HCT116 (cell line): ENCODE measurements around the gene VHLL. TPM values are rescaled to one million over a fixed set of nuclear protein-coding genes. Genes with fewer than 3 reads are reported as not detected.
A peak's percentile ranks its signal among the peaks of the same experiment; 100 is the strongest.

ENCODE experiments used
- ATAC-seq: fragments of 200-7000 bp; cut with Tn5 transposase; 2 replicates; pipeline ENCODE4 v1.9.1; 2020; ENCODE audit warnings: mild to moderate bottlenecking, moderate library complexity
- BruUV-seq: library from RNA; stranded (reverse); fragments of 400-500 nt; replicated peaks from 2 replicates; lab custom pipeline; 2021; lab: Mats Ljungman, UMichigan
- CTCF ChIA-PET: fragments of 300-600 bp; sonication (Branson Sonifier 250); formaldehyde crosslinking; loops from one replicate; lab custom pipeline; 2021; ENCODE audit warnings: antibody characterized with exemption; lab: Charles Lee
- POLR2A ChIA-PET: fragments of 300-600, 350-600 bp; sonication (Branson Sonifier 250); formaldehyde crosslinking; loops from one replicate; lab custom pipeline; 2021; ENCODE audit warnings: antibody characterized with exemption; lab: Charles Lee
- RAD21 ChIA-PET, 2 experiments: fragments of 300-600 bp; sonication (Branson Sonifier 250); formaldehyde crosslinking; loops; one replicate each; lab custom pipeline; 2023; ENCODE audit warnings: low total read pairs in 2 of 2; ENCODE audit not compliant: uncharacterized antibody in 2 of 2, unreplicated experiment in 2 of 2, low non-redundant PET in 1 of 2; lab: Charles Lee
- DNase-seq: peaks from one replicate; pipeline ENCODE4 v3.0.0-alpha.2; 2010; ENCODE audit warnings: low read depth, low spot score
- H2AFZ ChIP-seq: fragments of 200-600 bp; shearing (Covaris generic), sonication (generic); 2 replicates; pipeline ENCODE4 v1.6.1; 2017; ENCODE audit warnings: low read depth, mixed run types, mixed read lengths, antibody characterized with exemption, low read length; ENCODE audit not compliant: poor library complexity, severe bottlenecking
- H3K27ac ChIP-seq: 2 replicates; pipeline ENCODE4 v1.5.1; 2012; ENCODE audit warnings: low read depth, low read length
- H3K27me3 ChIP-seq: fragments of 200-600 bp; sonication (generic); 2 replicates; pipeline ENCODE4 v1.6.1; 2016; ENCODE audit warnings: mixed run types, low read length, mixed read lengths; ENCODE audit not compliant: insufficient read depth
- H3K36me3 ChIP-seq, 2 experiments: fragments of 200-500 bp in 1 of 2; fragments of 200-600 bp in 1 of 2; sonication (Bioruptor generic) in 1 of 2; sonication (generic) in 1 of 2; 2 replicates each; pipeline versions ENCODE4 v1.5.1 to v1.6.1; 2014 to 2016; ENCODE audit warnings: low read length in 2 of 2, inconsistent platforms in 1 of 2, mixed read lengths in 1 of 2, mixed run types in 1 of 2; ENCODE audit not compliant: insufficient read depth in 2 of 2, control insufficient read depth in 1 of 2
- H3K4me1 ChIP-seq, 2 experiments: fragments of 200-600 bp in 1 of 2; sonication (generic) in 1 of 2; 2 replicates each; pipeline versions ENCODE4 v1.5.1 to v1.6.1; 2012 to 2017; ENCODE audit warnings: low read length in 2 of 2, inconsistent platforms in 1 of 2, mild to moderate bottlenecking in 1 of 2, mixed read lengths in 1 of 2, mixed run types in 1 of 2, moderate library complexity in 1 of 2; ENCODE audit not compliant: insufficient read depth in 2 of 2, control insufficient read depth in 1 of 2
- H3K4me2 ChIP-seq: fragments of 200-600 bp; sonication (generic); 2 replicates; pipeline ENCODE4 v1.6.1; 2017; ENCODE audit warnings: mixed run types, low read length, mixed read lengths
- H3K4me3 ChIP-seq, 2 experiments: fragments of 200-600 bp in 1 of 2; sonication (generic) in 1 of 2; replicated peaks in 1 of 2; 2 replicates each; pipeline ENCODE4 v1.5.1; 2011 to 2016; ENCODE audit warnings: low read length in 2 of 2, control low read depth in 1 of 2, low read depth in 1 of 2, mild to moderate bottlenecking in 1 of 2, mixed read lengths in 1 of 2, mixed run types in 1 of 2
- H3K79me2 ChIP-seq: fragments of 200-600 bp; sonication (generic); 2 replicates; pipeline ENCODE4 v1.6.1; 2017; ENCODE audit warnings: mild to moderate bottlenecking, mixed run types, low read length, moderate library complexity, mixed read lengths; ENCODE audit not compliant: insufficient read depth
- H3K9ac ChIP-seq: fragments of 200-600 bp; sonication (generic); 2 replicates; pipeline ENCODE4 v1.6.1; 2016; ENCODE audit warnings: low read length, mixed read lengths
- H3K9me2 ChIP-seq: fragments of 200-600 bp; sonication (generic), shearing (Covaris generic); 2 replicates; pipeline ENCODE4 v1.6.1; 2017; ENCODE audit warnings: mixed run types, mild to moderate bottlenecking, moderate library complexity; ENCODE audit not compliant: insufficient read depth
- H3K9me3 ChIP-seq, 2 experiments: fragments of 200-500 bp in 1 of 2; fragments of 200-600 bp in 1 of 2; sonication (Bioruptor generic) in 1 of 2; sonication (generic) in 1 of 2; 2 replicates each; pipeline ENCODE4 v1.6.1; 2014 to 2017; ENCODE audit warnings: low read length in 2 of 2, mixed read lengths in 2 of 2, inconsistent platforms in 1 of 2, low read depth in 1 of 2, mild to moderate bottlenecking in 1 of 2, mixed run types in 1 of 2, moderate library complexity in 1 of 2; ENCODE audit not compliant: control insufficient read depth in 1 of 2, insufficient read depth in 1 of 2
- H4K20me1 ChIP-seq: fragments of 200-600 bp; sonication (generic), shearing (Covaris generic); 2 replicates; pipeline ENCODE4 v1.6.1; 2017; ENCODE audit warnings: mixed run types, mild to moderate bottlenecking, moderate library complexity; ENCODE audit not compliant: insufficient read depth
- CBX3 ChIP-seq: IDR thresholded peaks from 2 replicates; pipeline ENCODE4 v1.6.1; 2012; ENCODE audit warnings: low read depth
- EGR1 ChIP-seq: IDR thresholded peaks from 2 replicates; pipeline ENCODE4 v1.6.1; 2012; ENCODE audit warnings: low read depth
- ELF1 ChIP-seq: IDR thresholded peaks from 2 replicates; pipeline ENCODE4 v1.6.1; 2012; ENCODE audit warnings: low read depth, borderline replicate concordance
- EZH2 ChIP-seq: fragments of 200-600 bp; sonication (generic); IDR thresholded peaks from 2 replicates; pipeline ENCODE4 v1.6.1; 2017; ENCODE audit warnings: antibody characterized with exemption, mixed run types
- MAX ChIP-seq: IDR thresholded peaks from 2 replicates; pipeline ENCODE4 v1.6.1; 2012
- RAD21 ChIP-seq: IDR thresholded peaks from 2 replicates; pipeline ENCODE4 v1.6.1; 2012; ENCODE audit warnings: low read depth, mild to moderate bottlenecking
- REST ChIP-seq: IDR thresholded peaks from 2 replicates; pipeline ENCODE4 v1.6.1; 2012; ENCODE audit warnings: low read depth
- SIN3A ChIP-seq: IDR thresholded peaks from 2 replicates; pipeline ENCODE4 v1.6.1; 2012; ENCODE audit warnings: low read depth
- SP1 ChIP-seq: IDR thresholded peaks from 2 replicates; pipeline ENCODE4 v1.6.1; 2012; ENCODE audit warnings: low read depth
- SRF ChIP-seq: IDR thresholded peaks from 2 replicates; pipeline ENCODE4 v1.6.1; 2012; ENCODE audit warnings: low read depth
- ZFX ChIP-seq: fragments of 450-650 bp; IDR thresholded peaks from 2 replicates; pipeline ENCODE4 v1.6.1; 2017
- intact Hi-C: fragments of 100-400 bp; cut with micrococcal nuclease; formaldehyde crosslinking; loops from 2 replicates; pipeline ENCODE4 v1.10.0; 2022
- total RNA-seq: library from RNA; stranded (reverse); gene quantifications from one replicate; pipeline ENCODE4 v1.2.1, GENCODE V29; 2021; ENCODE audit not compliant: unreplicated experiment
- TF ChIP-seq, protein P1 (sequence below): IDR thresholded peaks from 2 replicates; pipeline ENCODE4 v1.6.1; 2012
- TF ChIP-seq, protein P2 (sequence below), 3 experiments: fragments of 200-600 bp in 1 of 3; sonication (generic) in 1 of 3; IDR thresholded peaks in 2 of 3; conservative IDR thresholded peaks in 1 of 3; 2 replicates each; pipeline ENCODE4 v1.5.1; 2012 to 2017; ENCODE audit warnings: low read depth in 2 of 3, low read length in 2 of 3, antibody characterized with exemption in 1 of 3, borderline replicate concordance in 1 of 3, control low read depth in 1 of 3, mild to moderate bottlenecking in 1 of 3, mixed read lengths in 1 of 3, mixed run types in 1 of 3, moderate library complexity in 1 of 3; ENCODE audit not compliant: insufficient read depth in 1 of 3

VHLL gene
- total RNA-seq, 1 experiment from 2014 or later = not detected

DNA sequence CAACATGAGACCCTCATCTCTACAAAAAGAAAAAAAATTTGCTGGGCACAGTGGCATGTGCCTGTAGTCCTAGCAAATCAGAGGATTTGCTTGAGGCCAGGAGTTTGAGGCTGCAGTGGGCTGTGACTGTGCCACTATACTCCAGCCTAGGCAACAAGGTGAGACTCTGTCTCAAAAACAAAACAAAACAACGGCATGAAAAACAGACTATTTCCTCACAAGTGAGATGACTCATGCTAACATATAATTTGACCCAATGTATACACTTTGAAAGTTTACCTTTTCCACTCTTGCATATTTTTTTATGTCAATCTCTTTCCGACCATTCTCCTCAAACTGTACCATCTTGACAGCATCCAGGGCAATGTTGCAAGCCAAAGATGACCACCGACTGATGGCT, 21.5 kb upstream of the VHLL start:
- DNase-seq = no peak
- peaks cover 75 to 83% of the 10 kb centered on the region in 2 experiments for H3K36me3 ChIP-seq
- intact Hi-C loops = no loop called here

GRCh38 chr1:156319664-156320063, 20.6 kb upstream of the VHLL start:
- Histone ChIP-seq H3K4me2 (no peak overlapping the region), H3K36me3 (peaks cover 75 to 82% of the 10 kb centered on the region in 2 experiments), H3K9me3 (no peaks in the 10 kb centered on the region), H2AFZ (no peak overlapping the region), H3K27ac (no peak overlapping the region), H4K20me1 (peaks cover 3% of the 10 kb centered on the region; the same call in 1 of the 2 replicates), H3K9ac (no peak overlapping the region), H3K27me3 (no peaks in the 10 kb centered on the region), H3K4me3 (no peak overlapping the region), H3K79me2 (peaks cover 85% of the 10 kb centered on the region), H3K9me2 (no peaks in the 10 kb centered on the region), H3K4me1 (no peaks in the 10 kb centered on the region)
- ChIA-PET CTCF (interaction anchor here (0.6 to 1.5 kb wide), 11 partner anchors 14 to 229 kb away, joined by 3 to 12 read pairs (median 4); partner anchors contain the start of genes CCT3, SLC25A44, SMG5 and TMEM79), RAD21 (no interaction called here), POLR2A (interaction anchor here (1.2 kb wide), 1 partner anchor 14 kb away, joined by 3 read pairs; no protein-coding TSS in a partner anchor)
- intact Hi-C loops = loop anchor here (5.0 kb wide), 1 partner anchor 177 kb away; no protein-coding TSS in a partner anchor
- ATAC-seq (no peak), DNase-seq (no peak)
- BruUV-seq = no TSS peak
- TF ChIP-seq SIN3A = no peak
- no peak for TF ChIP-seq REST
- TF ChIP-seq, protein P1, sequence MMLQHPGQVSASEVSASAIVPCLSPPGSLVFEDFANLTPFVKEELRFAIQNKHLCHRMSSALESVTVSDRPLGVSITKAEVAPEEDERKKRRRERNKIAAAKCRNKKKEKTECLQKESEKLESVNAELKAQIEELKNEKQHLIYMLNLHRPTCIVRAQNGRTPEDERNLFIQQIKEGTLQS = no peak
- TF ChIP-seq, protein P2, sequence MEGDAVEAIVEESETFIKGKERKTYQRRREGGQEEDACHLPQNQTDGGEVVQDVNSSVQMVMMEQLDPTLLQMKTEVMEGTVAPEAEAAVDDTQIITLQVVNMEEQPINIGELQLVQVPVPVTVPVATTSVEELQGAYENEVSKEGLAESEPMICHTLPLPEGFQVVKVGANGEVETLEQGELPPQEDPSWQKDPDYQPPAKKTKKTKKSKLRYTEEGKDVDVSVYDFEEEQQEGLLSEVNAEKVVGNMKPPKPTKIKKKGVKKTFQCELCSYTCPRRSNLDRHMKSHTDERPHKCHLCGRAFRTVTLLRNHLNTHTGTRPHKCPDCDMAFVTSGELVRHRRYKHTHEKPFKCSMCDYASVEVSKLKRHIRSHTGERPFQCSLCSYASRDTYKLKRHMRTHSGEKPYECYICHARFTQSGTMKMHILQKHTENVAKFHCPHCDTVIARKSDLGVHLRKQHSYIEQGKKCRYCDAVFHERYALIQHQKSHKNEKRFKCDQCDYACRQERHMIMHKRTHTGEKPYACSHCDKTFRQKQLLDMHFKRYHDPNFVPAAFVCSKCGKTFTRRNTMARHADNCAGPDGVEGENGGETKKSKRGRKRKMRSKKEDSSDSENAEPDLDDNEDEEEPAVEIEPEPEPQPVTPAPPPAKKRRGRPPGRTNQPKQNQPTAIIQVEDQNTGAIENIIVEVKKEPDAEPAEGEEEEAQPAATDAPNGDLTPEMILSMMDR (IDR thresholded peaks at IDR 0.05 in 2 of 3, conservative IDR thresholded peaks at IDR 0.05 in 1 of 3; ENCODE audit: borderline replicate concordance in 1 of 3, insufficient read depth in 1 of 3, low read depth in 2 of 3, low read length in 2 of 3) = peak; percentile 42 to 63 (median 53); a peak in 5 of 6 replicates
- no peak for TF ChIP-seq EZH2
- TF ChIP-seq RAD21 = peak; percentile 62
- TF ChIP-seq EGR1 = no peak
- TF ChIP-seq ZFX = no peak
- no peak for TF ChIP-seq ELF1

More for the DNA sequence above, 21.5 kb upstream of the VHLL start:
- Histone ChIP-seq H2AFZ (no peak overlapping the region), H3K4me1 (no peaks in the 10 kb centered on the region), H3K4me2 (no peak overlapping the region), H3K79me2 (peaks cover 86% of the 10 kb centered on the region), H4K20me1 (peaks cover 3% of the 10 kb centered on the region; the same call in 1 of the 2 replicates), H3K9me2 (no peaks in the 10 kb centered on the region), H3K27ac (no peak overlapping the region), H3K9ac (no peak overlapping the region), H3K9me3 (no peaks in the 10 kb centered on the region), H3K4me3 (no peak overlapping the region), H3K27me3 (no peaks in the 10 kb centered on the region)
- BruUV-seq = no TSS peak
- ChIA-PET CTCF (interaction anchor here (1.4 kb wide), 1 partner anchor 95 kb away, joined by 3 read pairs; no protein-coding TSS in a partner anchor), RAD21 (no interaction called here), POLR2A (no interaction called here)
- no peak for TF ChIP-seq CBX3
- no peak for TF ChIP-seq SRF
- no peak for TF ChIP-seq ELF1
- TF ChIP-seq MAX = no peak
- no peak for TF ChIP-seq EZH2
- no peak for TF ChIP-seq SP1
- TF ChIP-seq, all 23 proteins: peak for 0
- no peak for ATAC-seq
